Lower leg skin (tissue), 3 donors: Measurements from ENCODE around the gene FBN1.

Experiments
- POLR2A ChIP-seq, 2 donors: fragments of 450-650 bp; IDR thresholded peaks; one replicate each; pipeline ENCODE4 v1.6.1; 2016 to 2017; ENCODE audit warnings: antibody characterized with exemption in 2 of 2, mild to moderate bottlenecking in 1 of 2, moderate library complexity in 1 of 2
- TF ChIP-seq, protein P1 (sequence below), 3 donors: fragments of 450-650 bp; IDR thresholded peaks; one replicate each; pipeline ENCODE4 v1.5.1; 2016; ENCODE audit warnings: antibody characterized with exemption in 3 of 3, mild to moderate bottlenecking in 3 of 3, moderate library complexity in 2 of 3

DNA sequence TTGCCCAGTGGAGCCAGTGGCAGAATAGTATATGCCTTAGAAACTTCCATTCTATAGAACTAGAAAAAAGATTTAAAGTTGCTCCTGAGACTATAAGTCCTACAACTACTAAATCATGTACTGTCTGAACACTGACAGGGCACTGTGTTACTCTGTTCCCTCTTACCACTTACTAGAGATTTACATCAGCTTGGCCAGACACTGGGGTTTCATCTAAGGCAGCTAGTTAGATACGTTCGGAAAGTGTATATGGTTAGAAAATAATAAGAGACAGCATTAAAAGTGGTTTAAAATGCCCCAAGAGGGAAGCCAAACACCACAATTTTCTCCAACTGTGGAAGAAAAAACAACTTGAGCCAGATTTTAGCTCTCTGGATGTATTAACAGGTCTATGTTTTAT is 97.1 kb downstream of the FBN1 start:
- TF ChIP-seq, protein P1, sequence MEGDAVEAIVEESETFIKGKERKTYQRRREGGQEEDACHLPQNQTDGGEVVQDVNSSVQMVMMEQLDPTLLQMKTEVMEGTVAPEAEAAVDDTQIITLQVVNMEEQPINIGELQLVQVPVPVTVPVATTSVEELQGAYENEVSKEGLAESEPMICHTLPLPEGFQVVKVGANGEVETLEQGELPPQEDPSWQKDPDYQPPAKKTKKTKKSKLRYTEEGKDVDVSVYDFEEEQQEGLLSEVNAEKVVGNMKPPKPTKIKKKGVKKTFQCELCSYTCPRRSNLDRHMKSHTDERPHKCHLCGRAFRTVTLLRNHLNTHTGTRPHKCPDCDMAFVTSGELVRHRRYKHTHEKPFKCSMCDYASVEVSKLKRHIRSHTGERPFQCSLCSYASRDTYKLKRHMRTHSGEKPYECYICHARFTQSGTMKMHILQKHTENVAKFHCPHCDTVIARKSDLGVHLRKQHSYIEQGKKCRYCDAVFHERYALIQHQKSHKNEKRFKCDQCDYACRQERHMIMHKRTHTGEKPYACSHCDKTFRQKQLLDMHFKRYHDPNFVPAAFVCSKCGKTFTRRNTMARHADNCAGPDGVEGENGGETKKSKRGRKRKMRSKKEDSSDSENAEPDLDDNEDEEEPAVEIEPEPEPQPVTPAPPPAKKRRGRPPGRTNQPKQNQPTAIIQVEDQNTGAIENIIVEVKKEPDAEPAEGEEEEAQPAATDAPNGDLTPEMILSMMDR (IDR thresholded peaks at IDR 0.05), result no peak
- no peak for TF ChIP-seq POLR2A (IDR thresholded peaks at IDR 0.05)
